ENCODE data around the gene PTPN14.

- TF ChIP-seq CTCF (IDR thresholded peaks at IDR 0.05; ENCODE audit: low read length): no peak
- no peak for TF ChIP-seq EZH2phosphoT487 (IDR thresholded peaks at IDR 0.05; ENCODE audit: low read length)
These were observed 55.3 kb downstream of the PTPN14 start for GRCh38 chr1:214496126-214496525.
